Pancreas (tissue), 10 donors: ENCODE results near the gene TRIM9. TPM values are rescaled to one million over a fixed set of nuclear protein-coding genes. Genes with fewer than 3 reads are reported as not detected.

Experiments
- ATAC-seq, 4 donors: fragments of 200-7000 bp; cut with Tn5 transposase; one replicate each; pipeline versions ENCODE4 v1.8.0 to v1.9.1; 2020; ENCODE audit warnings: mild to moderate bottlenecking in 4 of 4, moderate library complexity in 4 of 4
- DNase-seq, 6 donors: peaks; one replicate each; pipeline ENCODE4 v3.0.0-alpha.2; 2020
- FAIRE-seq: peaks from 2 replicates; lab custom pipeline; 2012; peaks lifted over from hg19 to GRCh38; lab: Jason Lieb, UNC
- H3K27ac ChIP-seq, 4 donors: fragments of 200-600 bp; sonication (generic); 1 replicate in 3 of 4; 2 replicates in 1 of 4; pipeline versions ENCODE4 v1.5.0 to v1.8.0; 2020
- H3K27me3 ChIP-seq, 4 donors: fragments of 200-600 bp; one replicate each; pipeline ENCODE4 v1.8.0; 2021
- H3K36me3 ChIP-seq, 3 donors: fragments of 200-600 bp; sonication (generic) in 1 of 3; one replicate each; pipeline versions ENCODE4 v1.5.0 to v1.8.0; 2020 to 2021
- H3K4me1 ChIP-seq, 3 donors: fragments of 200-600 bp; one replicate each; pipeline ENCODE4 v1.8.0; 2021
- H3K4me3 ChIP-seq, 4 donors: fragments of 200-600 bp; sonication (generic) in 2 of 4; one replicate each; pipeline versions ENCODE4 v1.5.0 to v1.8.0; 2020 to 2021
- H3K9me3 ChIP-seq, 4 donors: fragments of 200-600 bp; one replicate each; pipeline ENCODE4 v1.8.0; 2021
- CTCF ChIP-seq, 4 donors: fragments of 200-600 bp; sonication (generic) in 3 of 4; IDR thresholded peaks; one replicate each; pipeline versions ENCODE4 v1.5.0 to v1.8.0; 2021; ENCODE audit warnings: antibody characterized with exemption in 4 of 4
- WGBS, 2 donors: extraction: QIAGEN DNeasy Blood & Tissue Kit; methylation state at CpG; one replicate each; pipeline ENCODE4 v1.1.7; 2013; 5-methylcytosine and 5-hydroxymethylcytosine counted together
- intact Hi-C, 3 donors: fragments of 100-400 bp; cut with DNase I; formaldehyde crosslinking; loops; one replicate each; pipeline versions ENCODE4 v1.11.1 to v1.14.2; 2022
- polyA plus RNA-seq, 2 donors: library from polyadenylated mRNA; stranded (reverse); fragments of 200-250 nt; gene quantifications; one replicate each; pipeline ENCODE4 v1.2.3, GENCODE V29; 2013
- total RNA-seq, 6 donors: library from RNA; stranded (reverse); fragmentation: NEBNext Ultra II Directional in 4 of 6; extraction: Animal tissue kit (Norgen Biotek cat#: 25700) in 4 of 6; gene quantifications; one replicate each; pipeline versions ENCODE4 v1.2.1 to v1.2.4, GENCODE V29; 2021 to 2023
- donor health status: healthy with polysubstance abuse.
- donor health status: DM: no; HTN: no; CAD: no; lungs with moderate emphysema.
- donor health status: DM: no; HTN: no; CAD: no.
- donor health status: control.
- donor health status: control.
- donor health status: Bipolar disorder and iron deficiency.
- donor health status: DM: yes; HTN: yes; CAD: no.
- donor health status: DM: no; HTN: no; CAD: no.
- donor health status: DM: no; HTN: no; CAD: no.
- donor health status: DM: yes; HTN: yes; CAD: no.

The TRIM9 gene
- total and polyA plus RNA-seq, 8 donors = 0.25 to 3.4 (median 0.79) TPM

- 27 to 32% methylated on average over 19 of the region's 19 CpGs for WGBS, 2 donors
- intact Hi-C loops = no loop called here
- H3K4me1 ChIP-seq = peaks cover 0 to 11% (median 7%) of the 10 kb centered on the region in 3 donors
- FAIRE-seq (no peak), DNase-seq (peak in 2 of 6 donors; percentile 5 to 14), ATAC-seq (peak in 2 of 4 donors; percentile 3 to 16)
- peak overlapping the region in 1 of 4 donors; percentile 55 for H3K27ac ChIP-seq
- H3K4me3 ChIP-seq = peak overlapping the region in 3 of 4 donors; percentile 54 to 91 (median 83)
- H3K36me3 ChIP-seq = no peaks in the 10 kb centered on the region
- H3K9me3 ChIP-seq = no peaks in the 10 kb centered on the region
- TF ChIP-seq CTCF (IDR thresholded peaks at IDR 0.05) = no peak
- H3K27me3 ChIP-seq = peaks cover 0 to 22% (median 0%) of the 10 kb centered on the region in 4 donors
Observed at GRCh38 chr14:51095854-51096823, 1.2 kb upstream of the TRIM9 start.

GRCh38 chr14:51094282-51094821 lies 553 bp downstream of the TRIM9 start:
- Histone ChIP-seq H3K4me1 (peaks cover 0 to 11% (median 7%) of the 10 kb centered on the region in 3 donors), H3K9me3 (no peaks in the 10 kb centered on the region), H3K4me3 (peak overlapping the region; percentile 52 to 91 (median 68)), H3K36me3 (no peaks in the 10 kb centered on the region), H3K27ac (no peak overlapping the region), H3K27me3 (peaks cover 0 to 22% (median 0%) of the 10 kb centered on the region in 4 donors)
- FAIRE-seq = no peak
- ATAC-seq = peak in 1 of 4 donors; percentile 7
- TF ChIP-seq CTCF (IDR thresholded peaks at IDR 0.05) = no peak
- intact Hi-C loops = no loop called here
- peak in 4 of 6 donors; percentile 16 to 81 (median 40) for DNase-seq
- WGBS, 2 donors = 2 to 3% methylated on average over 46 of the region's 46 CpGs

GRCh38 chr14:51093371-51094281 lies 1.3 kb downstream of the TRIM9 start:
- Histone ChIP-seq H3K4me1 (peaks cover 0 to 11% (median 7%) of the 10 kb centered on the region in 3 donors), H3K9me3 (no peaks in the 10 kb centered on the region), H3K36me3 (no peaks in the 10 kb centered on the region), H3K4me3 (peak overlapping the region in 2 of 4 donors; percentile 54 to 83), H3K27ac (no peak overlapping the region), H3K27me3 (peaks cover 0 to 16% (median 0%) of the 10 kb centered on the region in 4 donors)
- intact Hi-C loops = no loop called here
- FAIRE-seq (no peak), DNase-seq (peak in 5 of 6 donors; percentile 14 to 70 (median 22)), ATAC-seq (peak in 2 of 4 donors; percentile 20 to 22)
- no peak for TF ChIP-seq CTCF (IDR thresholded peaks at IDR 0.05)
- WGBS, 2 donors = 12% methylated on average over 68 of the region's 68 CpGs

GRCh38 chr14:51092965-51093364 lies 1.9 kb downstream of the TRIM9 start:
- no peaks in the 10 kb centered on the region for H3K36me3 ChIP-seq
- H3K27me3 ChIP-seq = peaks cover 0 to 16% (median 0%) of the 10 kb centered on the region in 4 donors
- no peak for TF ChIP-seq CTCF (IDR thresholded peaks at IDR 0.05)
- FAIRE-seq (no peak), ATAC-seq (no peak), DNase-seq (no peak)
- no peaks in the 10 kb centered on the region for H3K9me3 ChIP-seq
- no peak overlapping the region for H3K27ac ChIP-seq
- peaks cover 0 to 11% (median 7%) of the 10 kb centered on the region in 3 donors for H3K4me1 ChIP-seq
- 76 to 79% methylated on average over 7 of the region's 7 CpGs for WGBS, 2 donors
- H3K4me3 ChIP-seq = no peak overlapping the region
- intact Hi-C loops = no loop called here
